Measurements from ENCODE around the gene ENTPD3. TPM values are rescaled to one million over a fixed set of nuclear protein-coding genes. Genes with fewer than 3 reads are reported as not detected.

Gene ENTPD3
- total RNA-seq, 2 experiments from 2014 or later = not detected

- CTCF ChIA-PET (ENCODE audit: unreplicated experiment) = no interaction called here
- H3K9me2 ChIP-seq (ENCODE audit: insufficient read depth, low read length) = no peaks in the 10 kb centered on the region
These were observed 9.4 kb downstream of the ENTPD3 start for GRCh38 chr3:40396406-40396805.

GRCh38 chr3:40397129-40397528 is 10.1 kb downstream of the ENTPD3 start:
- Histone ChIP-seq H3K27ac (ENCODE audit: low read depth, low read length, poor library complexity, severe bottlenecking) (no peak overlapping the region), H4K20me1 (ENCODE audit: insufficient read depth, low read length) (no peaks in the 10 kb centered on the region), H3K4me2 (ENCODE audit: low read length) (no peak overlapping the region), H3K36me3 (ENCODE audit: insufficient read depth, low read length) (no peaks in the 10 kb centered on the region), H2AFZ (ENCODE audit: low read length) (no peak overlapping the region), H3K4me1 (ENCODE audit: insufficient read depth, low read length, poor library complexity, severe bottlenecking) (no peaks in the 10 kb centered on the region), H3K9me3 (ENCODE audit: low read length) (no peaks in the 10 kb centered on the region), H3K4me3 (ENCODE audit: low read depth, low read length, poor library complexity, severe bottlenecking) (no peak overlapping the region), H3K79me2 (ENCODE audit: insufficient read depth, low read depth, low read length) (no peaks in the 10 kb centered on the region), H3K9me2 (ENCODE audit: insufficient read depth, low read length) (no peaks in the 10 kb centered on the region)
- ChIA-PET POLR2A (no interaction called here), CTCF (ENCODE audit: unreplicated experiment) (no interaction called here)
- BruUV-seq (replicated peaks) = no TSS peak
- TF ChIP-seq CTCF (conservative IDR thresholded peaks at IDR 0.05; ENCODE audit: low read length) = no peak
- TF ChIP-seq EZH2phosphoT487 (IDR thresholded peaks at IDR 0.05; ENCODE audit: borderline replicate concordance, low read depth, low read length) = no peak
- intact Hi-C loops (cut with micrococcal nuclease; ENCODE audit: unreplicated experiment) = no loop called here
- no peak for DNase-seq (ENCODE audit: low spot score)

More at GRCh38 chr3:40396406-40396805, 9.4 kb downstream of the ENTPD3 start:
- POLR2A ChIA-PET = no interaction called here
- H3K27ac ChIP-seq (ENCODE audit: low read depth, low read length, poor library complexity, severe bottlenecking) = no peak overlapping the region
- H3K4me2 ChIP-seq (ENCODE audit: low read length) = no peak overlapping the region
- H4K20me1 ChIP-seq (ENCODE audit: insufficient read depth, low read length) = no peaks in the 10 kb centered on the region
- H2AFZ ChIP-seq (ENCODE audit: low read length) = no peak overlapping the region
- no peaks in the 10 kb centered on the region for H3K9me3 ChIP-seq (ENCODE audit: low read length)
- intact Hi-C loops (cut with micrococcal nuclease; ENCODE audit: unreplicated experiment) = no loop called here
- no peaks in the 10 kb centered on the region for H3K79me2 ChIP-seq (ENCODE audit: insufficient read depth, low read depth, low read length)
- TF ChIP-seq CTCF (conservative IDR thresholded peaks at IDR 0.05; ENCODE audit: low read length) (no peak), EZH2phosphoT487 (IDR thresholded peaks at IDR 0.05; ENCODE audit: borderline replicate concordance, low read depth, low read length) (no peak)
- no TSS peak for BruUV-seq (replicated peaks)
- H3K4me3 ChIP-seq (ENCODE audit: low read depth, low read length, poor library complexity, severe bottlenecking) = no peak overlapping the region
- H3K4me1 ChIP-seq (ENCODE audit: insufficient read depth, low read length, poor library complexity, severe bottlenecking) = no peaks in the 10 kb centered on the region
- DNase-seq (ENCODE audit: low spot score) = no peak
- H3K36me3 ChIP-seq (ENCODE audit: insufficient read depth, low read length) = no peaks in the 10 kb centered on the region

DNA sequence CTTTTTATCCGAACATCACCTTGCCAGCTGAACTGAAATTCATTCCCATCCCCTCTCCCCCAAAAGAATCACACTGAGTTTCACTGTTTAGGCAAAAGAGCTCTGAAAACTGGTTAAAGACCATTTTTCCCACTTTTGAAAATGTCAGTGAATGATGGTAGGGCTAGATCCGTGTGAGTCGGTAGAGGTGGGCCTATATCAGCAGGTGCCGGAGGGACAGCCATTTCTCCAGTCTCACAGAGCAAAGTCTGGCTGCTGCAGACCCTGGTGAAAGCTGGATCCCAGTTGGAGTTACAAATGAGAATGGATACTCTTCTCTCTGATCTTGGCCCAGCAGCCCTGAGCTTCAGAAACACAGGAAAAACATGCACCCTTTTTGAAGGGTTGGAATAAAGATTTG is 10.9 kb downstream of the ENTPD3 start:
- no peaks in the 10 kb centered on the region for H3K36me3 ChIP-seq (ENCODE audit: insufficient read depth, low read length)
- H3K4me3 ChIP-seq (ENCODE audit: low read depth, low read length, poor library complexity, severe bottlenecking) = no peak overlapping the region
- H3K27ac ChIP-seq (ENCODE audit: low read depth, low read length, poor library complexity, severe bottlenecking) = no peak overlapping the region
- no peak overlapping the region for H3K4me2 ChIP-seq (ENCODE audit: low read length)
- H3K79me2 ChIP-seq (ENCODE audit: insufficient read depth, low read depth, low read length) = no peaks in the 10 kb centered on the region
- DNase-seq (ENCODE audit: low spot score) = no peak
- H3K9me3 ChIP-seq (ENCODE audit: low read length) = no peaks in the 10 kb centered on the region
- H3K9me2 ChIP-seq (ENCODE audit: insufficient read depth, low read length) = no peaks in the 10 kb centered on the region
- no peaks in the 10 kb centered on the region for H3K4me1 ChIP-seq (ENCODE audit: insufficient read depth, low read length, poor library complexity, severe bottlenecking)
- ChIA-PET POLR2A (interaction anchor here (0.6 kb wide), 1 partner anchor 22 kb away, joined by 3 read pairs; no protein-coding TSS in a partner anchor), CTCF (ENCODE audit: unreplicated experiment) (no interaction called here)
- BruUV-seq (replicated peaks) = no TSS peak
- H2AFZ ChIP-seq (ENCODE audit: low read length) = no peak overlapping the region
- intact Hi-C loops (cut with micrococcal nuclease; ENCODE audit: unreplicated experiment) = no loop called here
- no peaks in the 10 kb centered on the region for H4K20me1 ChIP-seq (ENCODE audit: insufficient read depth, low read length)
- TF ChIP-seq EZH2phosphoT487 (IDR thresholded peaks at IDR 0.05; ENCODE audit: borderline replicate concordance, low read depth, low read length) (no peak), CTCF (conservative IDR thresholded peaks at IDR 0.05; ENCODE audit: low read length) (no peak)

Data from OCI-LY7 (cell line).